Astrocyte of the spinal cord (primary cell): ENCODE data around the gene ZP2.
A peak's percentile ranks its signal among the peaks of the same experiment; 100 is the strongest.
"Not testable (repeated sequence)": the region's sequence is repeated elsewhere in the genome, so short reads cannot be mapped to it uniquely, and the experiment has no call there.

Source experiments
- DNase-seq: peaks from one replicate; pipeline ENCODE4 v3.0.0; 2011; ENCODE audit warnings: low read depth, low spot score
- H3K4me3 ChIP-seq: 2 replicates; pipeline ENCODE4 v1.5.1; 2011; ENCODE audit warnings: low read depth, mild to moderate bottlenecking, low read length, moderate library complexity
- CTCF ChIP-seq: IDR thresholded peaks from 2 replicates; pipeline ENCODE4 v1.5.1; 2012; ENCODE audit warnings: low read depth, mild to moderate bottlenecking, low read length, inconsistent platforms
- in situ Hi-C: cut with HindIII; loops from 2 replicates; pipeline ENCODE4 v1.10.0; 2017; ENCODE audit warnings: low sequenced_read_pairs

ZP2 gene

GRCh38 chr16:21203155-21203797 lies 8.1 kb downstream of the ZP2 start:
- H3K4me3 ChIP-seq = no peak overlapping the region
- no peak for DNase-seq
- TF ChIP-seq CTCF = no peak
- in situ Hi-C loops = no loop called here

- no peak overlapping the region for H3K4me3 ChIP-seq
- DNase-seq = no peak
- in situ Hi-C loops = no loop called here
- TF ChIP-seq CTCF = no peak
Observed at GRCh38 chr16:21199607-21200218, 11.7 kb downstream of the ZP2 start.

- in situ Hi-C loops = no loop called here
- no peak overlapping the region for H3K4me3 ChIP-seq
- no peak for DNase-seq
- TF ChIP-seq CTCF = no peak
Observed at GRCh38 chr16:21197621-21198020, 13.8 kb downstream of the ZP2 start.

- no peak for DNase-seq
- in situ Hi-C loops = no loop called here
- no peak for TF ChIP-seq CTCF
Observed at GRCh38 chr16:21197112-21197511, 14.3 kb downstream of the ZP2 start.

GRCh38 chr16:21195330-21195729 lies 16.0 kb downstream of the ZP2 start:
- DNase-seq, in situ Hi-C loops, H3K4me3 ChIP-seq: not testable (repeated sequence)

More at GRCh38 chr16:21197112-21197511, 14.3 kb downstream of the ZP2 start:
- H3K4me3 ChIP-seq = no peak overlapping the region

GRCh38 chr16:21194771-21195301 lies 16.5 kb downstream of the ZP2 start:
- in situ Hi-C loops = no loop called here
- TF ChIP-seq CTCF = no peak
- peak; percentile 27 for DNase-seq
- no peak overlapping the region for H3K4me3 ChIP-seq

- in situ Hi-C loops = no loop called here
- no peak for TF ChIP-seq CTCF
- H3K4me3 ChIP-seq = no peak overlapping the region
- no peak for DNase-seq
Observed at GRCh38 chr16:21192991-21193390, 18.4 kb downstream of the ZP2 start.
